HG02884 (cell line): ENCODE measurements around the gene FYB1.
"Not testable (repeated sequence)": the region's sequence is repeated elsewhere in the genome, so short reads cannot be mapped to it uniquely, and the experiment has no call there.

Source experiments
- ATAC-seq: cut with Tn5 transposase; IDR thresholded peaks from one replicate; pipeline ENCODE4 v1.9.1; 2021; ENCODE audit warnings: mild to moderate bottlenecking, moderate library complexity; ENCODE audit not compliant: unreplicated experiment

Gene FYB1

GRCh38 chr5:39219437-39219836, at the start of gene FYB1:
Gene FYB1 (minus strand): TSS chr5:39219563. CDS start chr5:39202960, 16,603 bp downstream.
- ATAC-seq, result no peak

GRCh38 chr5:39267186-39267585, 47.8 kb upstream of the FYB1 start:
- ATAC-seq, result no peak

GRCh38 chr5:39266442-39266841, 47.1 kb upstream of the FYB1 start:
- ATAC-seq, result no peak

GRCh38 chr5:39264528-39264927, 45.2 kb upstream of the FYB1 start:
- ATAC-seq, result peak; percentile 90

GRCh38 chr5:39262981-39263380, 43.6 kb upstream of the FYB1 start:
- ATAC-seq, result no peak

GRCh38 chr5:39260095-39260494, 40.7 kb upstream of the FYB1 start:
- ATAC-seq, result no peak

- ATAC-seq, result no peak
Observed at GRCh38 chr5:39257554-39257953, 38.2 kb upstream of the FYB1 start.

- ATAC-seq, result no peak
Observed at GRCh38 chr5:39256477-39257235, 37.3 kb upstream of the FYB1 start.

GRCh38 chr5:39255406-39255805, 36.0 kb upstream of the FYB1 start:
- no peak for ATAC-seq

- no peak for ATAC-seq
Observed at GRCh38 chr5:39254671-39255070, 35.3 kb upstream of the FYB1 start.

GRCh38 chr5:39253196-39253595, 33.8 kb upstream of the FYB1 start:
- no peak for ATAC-seq

GRCh38 chr5:39249564-39250274, 30.4 kb upstream of the FYB1 start:
- no peak for ATAC-seq

GRCh38 chr5:39249069-39249468, 29.7 kb upstream of the FYB1 start:
- ATAC-seq, result no peak

GRCh38 chr5:39240750-39241149, 21.4 kb upstream of the FYB1 start:
- ATAC-seq, result no peak

- no peak for ATAC-seq
Observed at GRCh38 chr5:39238366-39239105, 19.2 kb upstream of the FYB1 start.

- ATAC-seq, result no peak
Observed at GRCh38 chr5:39236718-39237117, 17.4 kb upstream of the FYB1 start.

GRCh38 chr5:39235648-39236047, 16.3 kb upstream of the FYB1 start:
- no peak for ATAC-seq

GRCh38 chr5:39234494-39234893, 15.1 kb upstream of the FYB1 start:
- not testable (repeated sequence) for ATAC-seq

- no peak for ATAC-seq
Observed at GRCh38 chr5:39233783-39234182, 14.4 kb upstream of the FYB1 start.

GRCh38 chr5:39231705-39232525, 12.6 kb upstream of the FYB1 start:
- no peak for ATAC-seq

GRCh38 chr5:39228596-39228995, 9.2 kb upstream of the FYB1 start:
- no peak for ATAC-seq
